Stimulated activated CD8-positive, alpha-beta memory T cell treated with anti-CD3 and anti-CD28 coated beads, Interleukin-15, amount 100 ng/mL, for 4 hours (primary cell): ENCODE data around the gene ZC3H7B.
A peak's percentile ranks its signal among the peaks of the same experiment; 100 is the strongest.
"Not testable (repeated sequence)": the region's sequence is repeated elsewhere in the genome, so short reads cannot be mapped to it uniquely, and the experiment has no call there.

Experiments used
- DNase-seq, 2 donors: peaks; one replicate each; pipeline ENCODE4 v3.0.0-alpha.2; 2020; ENCODE audit warnings: low read depth in 2 of 2

ZC3H7B gene

DNA sequence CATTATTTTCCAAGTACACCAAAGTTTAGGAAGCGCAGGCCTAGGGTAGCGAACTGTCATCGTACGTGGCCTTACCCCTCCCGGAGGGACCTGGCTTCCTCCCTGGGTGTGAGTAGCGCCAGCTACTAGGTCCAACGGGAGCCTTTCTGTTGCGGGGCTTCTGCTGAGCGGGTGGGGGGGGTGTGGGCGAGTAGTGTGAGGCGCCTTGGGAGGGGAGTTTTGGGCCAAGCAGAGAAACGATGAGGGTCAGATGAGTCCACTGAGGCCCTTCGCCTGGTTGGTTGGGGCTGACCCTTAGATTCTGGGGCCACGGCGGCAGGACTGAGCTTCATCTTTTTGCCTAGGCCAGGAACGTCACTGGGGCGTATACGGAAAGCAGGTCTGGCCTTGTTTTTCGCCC, 81.3 kb downstream of the ZC3H7B start:
- DNase-seq = no peak

DNA sequence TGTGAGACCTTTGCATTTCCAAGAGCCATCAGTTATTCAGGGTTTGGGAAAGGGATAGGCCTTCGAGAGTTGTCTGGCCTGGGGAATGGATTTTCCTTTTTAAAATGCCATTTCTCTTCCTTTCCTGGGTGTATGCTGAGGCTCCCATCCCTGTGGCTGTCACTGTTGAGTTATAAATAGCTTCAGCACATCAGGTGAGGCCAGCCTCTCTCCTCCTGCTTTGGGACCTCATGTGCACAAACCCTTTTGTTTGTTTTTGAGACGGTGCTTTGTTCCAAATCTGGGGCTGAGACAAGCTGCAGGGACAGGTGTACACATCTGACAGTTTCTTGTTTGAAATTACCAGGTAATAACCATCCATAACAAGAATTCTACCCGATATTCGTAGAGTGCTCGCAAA, 81.8 kb downstream of the ZC3H7B start:
- DNase-seq = no peak

DNA sequence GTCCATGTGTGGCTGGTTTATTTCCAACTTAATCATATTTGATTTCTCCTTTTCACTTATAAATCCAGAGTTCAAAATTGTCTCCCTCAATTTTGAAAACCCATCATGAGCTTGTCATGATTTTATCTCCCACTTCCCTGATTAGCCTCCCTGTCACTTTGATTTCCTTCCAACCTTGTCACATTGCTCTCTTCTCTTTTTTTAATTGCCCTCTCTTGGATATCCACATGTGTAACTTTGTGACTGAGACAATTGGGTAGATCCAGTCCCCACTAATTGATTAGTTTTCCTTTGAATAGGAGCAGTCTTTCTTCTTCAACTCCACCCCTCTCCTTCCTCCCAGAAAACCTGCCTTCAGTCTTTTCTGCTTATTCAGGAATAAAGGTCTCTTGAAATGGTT, 82.8 kb downstream of the ZC3H7B start:
- DNase-seq = no peak

DNA sequence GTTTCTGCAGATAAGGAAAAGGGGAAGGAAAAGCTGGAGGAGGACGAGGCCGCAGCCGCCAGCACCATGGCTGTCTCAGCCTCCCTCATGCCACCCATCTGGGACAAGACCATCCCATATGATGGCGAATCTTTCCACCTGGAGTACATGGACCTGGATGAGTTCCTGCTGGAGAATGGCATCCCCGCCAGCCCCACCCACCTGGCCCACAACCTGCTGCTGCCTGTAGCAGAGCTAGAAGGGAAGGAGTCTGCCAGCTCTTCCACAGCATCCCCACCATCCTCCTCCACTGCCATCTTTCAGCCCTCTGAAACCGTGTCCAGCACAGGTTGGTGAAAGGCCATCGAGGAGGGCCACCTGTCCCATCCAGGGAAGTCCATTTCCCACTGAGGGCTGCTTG, 86.0 kb downstream of the ZC3H7B start:
- no peak for DNase-seq

DNA sequence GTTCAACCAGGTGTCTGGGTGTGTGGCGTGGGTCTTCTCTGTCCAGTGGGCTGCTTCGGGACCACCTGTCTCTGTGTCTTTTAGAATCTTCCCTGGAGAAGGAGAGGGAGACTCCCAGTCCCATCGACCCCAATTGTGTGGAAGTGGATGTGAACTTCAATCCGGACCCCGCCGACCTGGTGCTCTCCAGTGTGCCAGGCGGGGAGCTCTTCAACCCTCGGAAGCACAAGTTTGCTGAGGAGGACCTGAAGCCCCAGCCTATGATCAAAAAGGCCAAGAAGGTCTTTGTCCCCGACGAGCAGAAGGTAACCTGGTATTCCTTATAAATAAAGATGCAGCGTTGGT, 92.7 kb downstream of the ZC3H7B start:
- no peak for DNase-seq

DNA sequence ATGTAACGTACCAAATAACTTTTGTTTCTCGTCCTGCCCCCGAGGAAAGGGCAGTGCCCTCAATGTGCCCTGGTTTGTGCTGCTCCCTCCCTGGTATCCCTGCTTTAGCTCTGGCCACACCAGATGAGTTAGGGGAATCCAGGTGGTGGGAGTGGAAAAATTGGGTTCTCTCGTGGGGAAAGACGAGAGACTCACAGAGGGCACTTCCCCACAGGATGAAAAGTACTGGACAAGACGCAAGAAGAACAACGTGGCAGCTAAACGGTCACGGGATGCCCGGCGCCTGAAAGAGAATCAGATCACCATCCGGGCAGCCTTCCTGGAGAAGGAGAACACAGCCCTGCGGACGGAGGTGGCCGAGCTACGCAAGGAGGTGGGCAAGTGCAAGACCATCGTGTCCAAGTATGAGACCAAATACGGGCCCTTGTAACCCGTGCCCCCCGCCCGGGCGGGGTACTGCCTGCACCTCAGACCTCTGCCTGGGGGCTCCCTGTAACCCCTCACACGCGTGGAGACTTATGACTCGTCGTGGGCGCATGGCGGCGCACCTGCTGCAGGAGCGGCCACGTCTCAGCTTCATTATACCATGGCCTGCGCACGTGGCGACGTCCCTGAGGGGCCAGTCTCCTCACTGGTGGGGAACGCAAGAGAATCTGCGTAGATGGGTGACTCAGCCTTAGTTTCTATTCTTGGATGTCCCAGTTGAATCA, 94.4 kb downstream of the ZC3H7B start:
- DNase-seq = no peak

DNA sequence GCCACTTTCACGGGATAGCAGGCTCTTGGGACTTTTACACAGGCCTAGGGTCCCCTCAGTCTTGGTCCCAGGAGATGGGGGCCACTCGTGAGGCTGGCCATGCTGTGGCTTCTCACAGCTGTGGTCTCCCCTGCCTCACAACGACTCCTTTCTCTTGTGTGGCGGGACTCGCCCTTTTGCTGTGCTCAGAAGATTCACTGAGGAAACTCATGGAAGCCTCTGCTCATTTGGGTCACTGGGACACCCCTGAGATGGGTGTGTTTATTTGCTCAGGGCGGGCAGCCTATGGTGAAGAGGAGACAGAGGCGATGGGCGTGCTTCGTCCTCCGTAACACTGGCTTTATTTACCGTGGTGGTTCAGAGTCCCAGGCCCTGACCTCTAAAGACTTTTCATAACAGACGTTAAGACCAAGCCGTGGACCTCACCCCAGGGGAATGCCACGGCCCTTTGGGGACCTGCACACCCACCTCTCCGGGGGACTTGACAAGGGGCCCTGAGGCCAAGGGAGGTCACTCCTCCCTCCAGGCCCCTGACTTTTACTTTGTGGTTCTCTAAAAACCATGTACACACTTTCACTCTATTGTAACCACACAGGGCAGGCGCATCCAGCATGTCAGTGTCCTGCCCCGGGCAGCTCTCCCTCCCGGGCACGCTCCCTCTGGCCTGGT, 96.0 kb downstream of the ZC3H7B start:
- DNase-seq = no peak

DNA sequence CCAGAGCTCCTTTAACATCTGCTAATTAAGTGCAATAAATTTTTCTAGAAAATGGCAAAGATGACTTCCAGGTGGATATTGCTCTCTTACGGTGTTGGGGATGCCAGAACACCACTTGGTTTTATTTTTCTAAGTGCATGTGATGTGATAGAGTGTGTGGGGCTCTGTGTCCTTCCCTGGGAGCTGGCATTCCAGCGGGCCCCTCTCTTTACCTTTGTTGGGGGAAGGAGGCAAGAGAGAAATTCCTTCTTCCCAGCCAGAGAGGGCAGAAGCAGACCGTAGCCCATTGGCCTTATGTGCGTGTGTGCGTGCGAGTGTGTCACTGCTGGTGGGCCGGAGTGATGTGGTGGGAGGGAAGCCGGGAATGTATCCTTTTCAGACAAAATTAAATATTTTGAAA, 97.6 kb downstream of the ZC3H7B start:
- DNase-seq = no peak

DNA sequence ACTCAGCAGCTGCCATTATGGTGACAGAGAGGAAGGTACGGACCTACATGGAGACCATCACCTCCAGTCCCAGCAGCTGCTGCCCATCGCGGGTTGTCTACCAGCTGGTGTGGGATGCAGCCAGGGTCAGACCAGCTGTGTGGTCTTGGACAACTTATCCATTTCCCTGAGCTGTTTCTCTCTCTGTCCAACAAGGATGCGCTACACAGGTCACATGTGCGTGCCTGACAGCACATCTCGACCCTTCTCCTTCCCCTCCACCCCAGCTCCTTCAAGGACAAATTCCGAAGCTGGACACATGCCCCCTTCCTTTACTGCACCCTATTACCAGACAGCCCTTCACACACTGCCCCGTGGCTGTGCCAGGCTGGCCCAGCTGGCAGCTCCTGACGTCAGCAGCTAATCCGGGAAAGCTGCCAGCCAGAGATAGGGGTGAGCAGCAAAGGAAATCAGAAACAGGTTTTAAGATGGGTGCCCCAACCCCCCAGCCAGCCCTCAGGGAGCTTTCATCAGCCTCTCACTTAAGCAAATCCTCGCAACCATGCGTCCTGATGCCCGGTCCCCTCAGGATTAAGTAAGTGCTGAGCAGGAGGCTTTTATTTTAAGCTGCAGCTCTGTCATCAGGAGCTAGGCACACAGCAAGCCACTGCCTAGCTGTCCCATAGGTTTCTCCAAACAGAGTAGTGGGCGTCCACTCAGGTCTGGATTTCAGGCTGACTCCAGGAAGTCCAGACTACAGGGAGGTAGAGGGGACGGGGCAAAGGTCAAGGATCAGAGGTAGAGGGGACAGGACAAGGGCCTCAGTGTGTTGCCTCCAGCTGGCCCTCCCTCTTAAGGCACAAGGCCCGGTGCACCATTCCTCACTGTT, 100.7 kb downstream of the ZC3H7B start:
- DNase-seq = no peak

DNA sequence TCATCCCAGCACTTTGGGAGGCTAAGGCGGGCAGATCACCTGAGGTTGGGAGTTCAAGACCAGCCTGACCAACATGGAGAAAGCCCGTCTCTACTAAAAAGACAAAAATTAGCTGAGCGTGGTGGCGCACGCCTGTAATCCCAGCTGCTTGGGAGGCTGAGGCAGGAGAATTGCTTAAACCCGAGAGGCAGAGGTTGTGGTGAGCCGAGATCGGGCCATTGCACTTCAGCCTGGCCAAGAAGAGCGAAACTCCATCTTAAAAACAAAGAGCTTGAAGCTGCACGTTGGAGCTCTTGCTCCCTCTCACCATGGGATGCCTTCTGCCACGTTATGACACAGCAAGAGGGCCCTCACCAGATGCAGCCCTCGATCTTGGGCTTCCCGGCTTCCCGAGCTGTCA, 101.5 kb downstream of the ZC3H7B start:
- not testable (repeated sequence) for DNase-seq

DNA sequence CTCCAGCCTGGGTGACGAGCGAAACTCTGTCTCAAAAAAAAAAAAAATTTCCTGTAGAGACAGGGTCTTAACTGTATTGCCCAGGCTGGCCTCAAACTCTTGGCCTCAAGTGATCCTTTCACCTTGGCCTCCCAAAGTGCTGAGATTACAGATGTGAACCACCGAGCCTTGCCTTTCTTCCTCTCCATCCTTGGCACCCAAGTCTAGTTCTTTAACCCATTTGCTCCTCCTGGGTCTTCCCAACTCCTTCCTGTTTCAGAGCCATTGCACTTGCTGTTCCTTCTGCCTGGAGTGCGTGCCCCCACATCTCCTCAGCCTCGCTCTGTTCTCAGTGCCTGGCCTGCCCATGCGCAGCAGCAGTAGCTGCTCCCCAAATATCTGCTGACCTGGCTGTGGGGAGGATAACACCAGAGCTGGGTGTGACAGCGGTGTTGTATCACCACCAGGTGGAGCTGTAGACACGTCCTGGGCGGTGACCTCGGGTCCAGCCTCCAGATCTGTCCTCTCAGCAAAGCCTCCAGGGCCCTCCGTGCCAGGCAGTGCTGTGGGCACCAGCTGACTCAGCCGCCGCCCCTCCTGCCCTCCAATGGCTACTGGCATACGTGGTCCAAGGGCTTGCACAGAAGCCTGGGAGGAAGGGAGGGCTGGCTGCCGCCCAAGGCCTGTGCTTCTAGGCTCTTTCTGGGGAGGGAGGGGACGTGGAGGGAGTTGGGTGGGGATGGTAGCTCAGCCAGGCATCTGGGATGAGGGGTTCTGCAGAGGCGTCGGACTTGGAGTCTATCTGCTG, 102.4 kb downstream of the ZC3H7B start:
- DNase-seq = peak; percentile 58 to 66

DNA sequence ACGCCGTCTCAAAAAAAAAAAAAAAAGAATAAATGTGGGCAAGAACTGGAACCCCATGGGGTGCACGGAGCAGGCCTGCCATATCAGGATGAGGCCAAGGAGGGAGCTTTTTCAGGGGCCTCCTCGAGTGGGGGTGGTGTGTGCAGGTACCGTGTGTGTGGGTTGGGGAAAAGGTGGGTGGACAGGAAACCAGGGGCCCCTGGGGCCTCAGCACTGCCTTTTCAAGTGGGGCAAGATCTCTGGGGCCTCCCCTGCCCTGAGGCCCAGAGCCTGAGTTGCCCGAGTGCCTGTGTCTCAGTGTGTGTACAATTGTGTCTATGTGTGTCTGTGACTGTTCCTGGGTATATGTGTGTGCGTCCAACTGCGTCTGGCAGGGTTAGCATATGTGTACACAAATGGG, 104.3 kb downstream of the ZC3H7B start:
- peak in 1 of 2 donors; percentile 21 for DNase-seq

DNA sequence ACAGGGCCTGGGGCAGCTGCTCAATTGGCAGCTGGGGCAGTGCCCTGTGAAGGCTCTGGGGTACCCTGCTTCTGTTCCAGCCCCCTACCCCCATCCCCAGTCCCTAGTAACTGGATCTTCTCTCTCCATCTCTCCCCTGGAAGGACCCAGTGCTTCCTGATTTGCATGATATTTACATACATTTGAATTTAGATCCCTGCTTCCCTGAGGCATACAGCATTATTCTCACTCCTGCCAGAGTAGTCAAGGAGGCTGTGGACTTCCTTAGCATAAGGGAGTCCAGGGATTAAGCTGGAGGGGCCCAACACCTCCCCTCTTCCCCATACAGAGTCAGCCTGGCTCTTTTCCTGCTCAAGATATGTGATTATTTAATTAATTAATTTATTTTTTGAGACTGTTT, 105.1 kb downstream of the ZC3H7B start:
- DNase-seq = no peak

DNA sequence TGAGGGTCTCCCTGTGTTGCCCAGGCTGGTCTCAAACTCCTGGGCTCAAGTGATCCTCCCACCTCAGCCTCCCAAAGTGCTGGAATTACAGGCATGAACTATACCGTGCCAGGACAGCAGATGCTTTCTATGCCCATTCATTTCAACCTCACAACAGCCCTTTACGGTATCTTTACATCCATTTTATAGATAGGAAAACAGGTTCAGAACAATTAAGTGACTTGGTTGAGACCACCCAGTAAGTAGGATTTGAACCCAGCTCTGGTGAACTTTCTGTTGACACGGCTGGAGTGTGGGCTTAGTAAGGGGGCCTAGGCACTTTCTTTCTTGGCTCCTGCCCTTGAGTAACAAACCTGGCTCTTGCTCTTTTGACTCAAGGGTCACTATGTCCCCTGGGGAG, 106.1 kb downstream of the ZC3H7B start:
- no peak for DNase-seq

DNA sequence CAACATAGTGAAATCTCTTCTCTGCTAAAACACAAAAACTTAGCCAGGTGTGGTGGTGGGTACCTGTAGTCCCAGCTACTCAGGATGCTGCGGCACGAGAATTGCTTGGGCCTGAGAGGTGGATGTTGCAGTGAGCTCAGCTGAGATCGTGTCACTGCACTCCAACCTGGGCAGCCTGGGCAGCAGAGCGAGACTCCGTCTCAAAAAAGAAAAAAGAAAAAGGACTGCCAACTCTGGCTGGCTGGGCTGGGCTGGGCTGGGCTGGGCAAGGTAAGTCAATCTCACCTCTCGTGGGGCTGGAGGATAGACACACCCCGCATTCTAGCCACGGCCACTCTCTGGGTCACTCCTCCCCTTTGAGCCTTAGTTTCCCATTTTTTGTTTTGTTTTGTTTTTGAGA, 107.3 kb downstream of the ZC3H7B start:
- no peak for DNase-seq
